OCI-LY7 (cell line): ENCODE measurements around the gene BSX. TPM values are rescaled to one million over a fixed set of nuclear protein-coding genes. Genes with fewer than 3 reads are reported as not detected.

Source experiments
- BruUV-seq: library from RNA; stranded (reverse); fragments of 400-500 nt; replicated peaks from 2 replicates; lab custom pipeline; 2021; lab: Mats Ljungman, UMichigan
- CTCF ChIA-PET: fragments of 300-600 bp; sonication (Branson Sonifier 250); formaldehyde crosslinking; loops from one replicate; lab custom pipeline; 2022; ENCODE audit warnings: antibody characterized with exemption; ENCODE audit not compliant: unreplicated experiment; lab: Charles Lee
- POLR2A ChIA-PET: fragments of 300-600 bp; sonication (Branson Sonifier 250); formaldehyde crosslinking; loops from one replicate; lab custom pipeline; 2022; ENCODE audit warnings: antibody characterized with exemption; lab: Charles Lee
- DNase-seq: peaks from one replicate; pipeline ENCODE4 v3.0.0-alpha.2; 2015; ENCODE audit warnings: low spot score
- H2AFZ ChIP-seq: fragments of 200-600 bp; sonication (generic), shearing (Covaris generic); 2 replicates; pipeline ENCODE4 v1.6.1; 2014; ENCODE audit warnings: mild to moderate bottlenecking, antibody characterized with exemption, low read length, moderate library complexity
- H3K27ac ChIP-seq: fragments of 200-600 bp; sonication (generic); 2 replicates; pipeline ENCODE4 v1.5.1; 2014; ENCODE audit warnings: mixed run types, low read depth, mild to moderate bottlenecking, moderate library complexity, low read length, inconsistent platforms; ENCODE audit not compliant: poor library complexity, severe bottlenecking
- H3K36me3 ChIP-seq: fragments of 200-600 bp; sonication (generic); 2 replicates; pipeline ENCODE4 v1.6.1; 2014; ENCODE audit warnings: mild to moderate bottlenecking, antibody characterized with exemption, low read length, moderate library complexity, mixed read lengths; ENCODE audit not compliant: insufficient read depth
- H3K4me1 ChIP-seq: fragments of 200-600 bp; sonication (generic); 2 replicates; pipeline ENCODE4 v1.5.1; 2014; ENCODE audit warnings: mild to moderate bottlenecking, low read length; ENCODE audit not compliant: insufficient read depth, poor library complexity, severe bottlenecking
- H3K4me2 ChIP-seq: fragments of 200-600 bp; sonication (generic); 2 replicates; pipeline ENCODE4 v1.6.1; 2014; ENCODE audit warnings: mild to moderate bottlenecking, low read length
- H3K4me3 ChIP-seq: fragments of 200-600 bp; sonication (generic); 2 replicates; pipeline ENCODE4 v1.5.1; 2014; ENCODE audit warnings: mild to moderate bottlenecking, low read depth, low read length; ENCODE audit not compliant: poor library complexity, severe bottlenecking
- H3K79me2 ChIP-seq: fragments of 200-600 bp; sonication (generic); 2 replicates; pipeline ENCODE4 v1.6.1; 2016; ENCODE audit warnings: low read depth, mild to moderate bottlenecking, low read length, moderate library complexity, mixed read lengths; ENCODE audit not compliant: insufficient read depth
- H3K9me2 ChIP-seq: fragments of 200-600 bp; sonication (generic); 2 replicates; pipeline ENCODE4 v1.6.1; 2016; ENCODE audit warnings: mild to moderate bottlenecking, low read length, mixed read lengths; ENCODE audit not compliant: insufficient read depth
- H3K9me3 ChIP-seq: fragments of 200-600 bp; sonication (generic); 2 replicates; pipeline ENCODE4 v1.6.1; 2014; ENCODE audit warnings: mild to moderate bottlenecking, mixed run types, low read length, mixed read lengths
- H4K20me1 ChIP-seq: fragments of 200-600 bp; sonication (generic); 2 replicates; pipeline ENCODE4 v1.6.1; 2014; ENCODE audit warnings: mild to moderate bottlenecking, antibody characterized with exemption, low read length, moderate library complexity, mixed read lengths; ENCODE audit not compliant: insufficient read depth
- EZH2phosphoT487 ChIP-seq: fragments of 200-600 bp; sonication (generic); IDR thresholded peaks from 2 replicates; pipeline ENCODE4 v1.6.1; 2018; ENCODE audit warnings: low read depth, borderline replicate concordance, mild to moderate bottlenecking, mixed run types, antibody characterized with exemption, low read length, moderate library complexity, mixed read lengths
- intact Hi-C: fragments of 100-400 bp; cut with micrococcal nuclease; formaldehyde crosslinking; loops from one replicate; pipeline ENCODE4 v1.10.0; 2022; ENCODE audit not compliant: unreplicated experiment
- total RNA-seq, 2 experiments: library from RNA; depleted of rRNA in 1 of 2; stranded (reverse); fragments of >200 nt in 1 of 2; shearing (Covaris generic) in 1 of 2; gene quantifications; 2 replicates each; pipeline ENCODE4 v1.2.3, GENCODE V29; 2014 to 2022
- TF ChIP-seq, protein P1 (sequence below): fragments of 200-600 bp; sonication (generic); conservative IDR thresholded peaks from 2 replicates; pipeline ENCODE4 v1.5.1; 2014; ENCODE audit warnings: mild to moderate bottlenecking, antibody characterized with exemption, low read length, moderate library complexity, mixed read lengths

BSX gene
- total RNA-seq, 2 experiments from 2014 or later: not detected

DNA sequence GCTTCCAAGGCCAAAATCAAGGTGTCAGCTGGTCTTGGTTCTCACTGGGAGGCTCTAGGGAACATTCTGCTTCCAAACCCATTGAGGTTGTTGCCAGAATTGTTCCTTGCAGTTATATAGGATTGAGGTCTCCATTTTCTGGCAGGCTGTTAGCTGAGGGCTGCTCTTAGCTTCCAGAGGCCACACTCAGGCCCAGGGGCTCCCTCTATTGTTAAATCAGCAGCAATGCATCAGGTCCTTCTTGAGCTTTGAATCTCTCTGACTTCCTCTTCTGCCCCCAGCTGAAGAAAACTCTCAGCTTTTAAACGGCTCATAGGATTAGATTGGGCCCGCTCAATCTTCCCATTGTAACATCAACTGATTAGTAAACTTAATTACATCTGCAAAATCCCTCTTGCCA, 39.3 kb upstream of the BSX start:
- ChIA-PET CTCF (interaction anchor here (0.6 to 1.0 kb wide), 2 partner anchors 158 to 159 kb away, joined by 3 read pairs; no protein-coding TSS in a partner anchor), POLR2A (no interaction called here)
- TF ChIP-seq, protein P1, sequence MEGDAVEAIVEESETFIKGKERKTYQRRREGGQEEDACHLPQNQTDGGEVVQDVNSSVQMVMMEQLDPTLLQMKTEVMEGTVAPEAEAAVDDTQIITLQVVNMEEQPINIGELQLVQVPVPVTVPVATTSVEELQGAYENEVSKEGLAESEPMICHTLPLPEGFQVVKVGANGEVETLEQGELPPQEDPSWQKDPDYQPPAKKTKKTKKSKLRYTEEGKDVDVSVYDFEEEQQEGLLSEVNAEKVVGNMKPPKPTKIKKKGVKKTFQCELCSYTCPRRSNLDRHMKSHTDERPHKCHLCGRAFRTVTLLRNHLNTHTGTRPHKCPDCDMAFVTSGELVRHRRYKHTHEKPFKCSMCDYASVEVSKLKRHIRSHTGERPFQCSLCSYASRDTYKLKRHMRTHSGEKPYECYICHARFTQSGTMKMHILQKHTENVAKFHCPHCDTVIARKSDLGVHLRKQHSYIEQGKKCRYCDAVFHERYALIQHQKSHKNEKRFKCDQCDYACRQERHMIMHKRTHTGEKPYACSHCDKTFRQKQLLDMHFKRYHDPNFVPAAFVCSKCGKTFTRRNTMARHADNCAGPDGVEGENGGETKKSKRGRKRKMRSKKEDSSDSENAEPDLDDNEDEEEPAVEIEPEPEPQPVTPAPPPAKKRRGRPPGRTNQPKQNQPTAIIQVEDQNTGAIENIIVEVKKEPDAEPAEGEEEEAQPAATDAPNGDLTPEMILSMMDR: peak; percentile 79
- TF ChIP-seq EZH2phosphoT487: no peak

DNA sequence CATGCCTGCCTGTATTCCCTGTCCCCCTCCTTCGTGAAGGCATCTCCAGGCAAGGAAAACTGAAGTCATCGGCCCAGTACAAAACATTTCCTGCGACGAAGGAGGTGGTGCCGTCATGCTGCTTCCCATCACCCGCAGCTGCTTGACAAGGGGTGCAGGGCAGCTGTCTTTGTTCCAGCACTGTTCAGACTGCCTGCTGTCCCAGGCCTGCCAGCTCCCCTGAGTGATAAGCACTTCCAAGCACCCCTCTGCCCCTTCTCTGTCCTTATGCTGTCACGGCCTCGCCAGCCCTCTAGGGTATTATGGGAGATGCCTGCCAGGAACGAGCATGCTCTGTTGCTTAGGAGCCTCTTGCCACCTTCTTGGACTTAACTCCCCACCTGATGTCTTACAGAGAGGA, 37.1 kb upstream of the BSX start:
- intact Hi-C loops: no loop called here
- BruUV-seq: no TSS peak
- Histone ChIP-seq H3K4me2 (no peak overlapping the region), H3K9me2 (no peaks in the 10 kb centered on the region), H3K27ac (no peak overlapping the region), H3K4me3 (no peak overlapping the region), H3K9me3 (no peaks in the 10 kb centered on the region), H4K20me1 (no peaks in the 10 kb centered on the region), H2AFZ (no peak overlapping the region), H3K36me3 (no peaks in the 10 kb centered on the region), H3K79me2 (no peaks in the 10 kb centered on the region), H3K4me1 (no peaks in the 10 kb centered on the region)
- DNase-seq: no peak
- POLR2A ChIA-PET: no interaction called here
- CTCF ChIA-PET: no interaction called here
- TF ChIP-seq, protein P1: no peak
- TF ChIP-seq EZH2phosphoT487: no peak

More for the DNA sequence above, 39.3 kb upstream of the BSX start:
- Histone ChIP-seq H4K20me1 (no peaks in the 10 kb centered on the region), H2AFZ (no peak overlapping the region), H3K4me2 (no peak overlapping the region), H3K9me2 (no peaks in the 10 kb centered on the region), H3K36me3 (no peaks in the 10 kb centered on the region), H3K4me1 (no peaks in the 10 kb centered on the region), H3K9me3 (no peaks in the 10 kb centered on the region), H3K4me3 (no peak overlapping the region), H3K27ac (no peak overlapping the region), H3K79me2 (no peaks in the 10 kb centered on the region)
- DNase-seq: peak; percentile 62
- BruUV-seq: no TSS peak
- intact Hi-C loops: loop anchor here (5.0 to 10.0 kb wide), 3 partner anchors 109 to 436 kb away; no protein-coding TSS in a partner anchor

DNA sequence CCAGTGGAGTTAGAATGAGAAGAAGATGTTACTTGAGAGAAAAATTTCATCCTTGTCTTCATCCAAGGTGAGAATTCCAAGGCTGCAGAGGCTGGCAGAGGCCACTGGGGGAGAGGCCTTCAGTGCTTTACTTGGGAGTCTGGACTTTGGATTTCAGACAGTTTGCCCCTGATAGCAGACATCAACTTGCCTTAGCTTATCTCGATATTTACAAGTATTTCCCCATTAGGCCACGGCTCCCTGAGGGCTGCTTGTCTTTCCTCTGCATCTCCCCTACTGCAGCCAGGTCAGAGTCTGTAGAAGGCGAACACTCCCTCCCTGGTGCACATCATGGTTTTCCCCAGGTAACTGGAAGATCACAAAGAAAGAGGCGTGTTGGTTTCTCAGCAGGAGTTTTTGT, 29.9 kb upstream of the BSX start:
- no peaks in the 10 kb centered on the region for H3K36me3 ChIP-seq
- intact Hi-C loops: no loop called here
- POLR2A ChIA-PET: interaction anchor here (0.6 kb wide), 1 partner anchor 316 kb away, joined by 3 read pairs; no protein-coding TSS in a partner anchor
- no peaks in the 10 kb centered on the region for H3K79me2 ChIP-seq
- no peak overlapping the region for H3K27ac ChIP-seq
- H3K4me1 ChIP-seq: no peaks in the 10 kb centered on the region
- DNase-seq: no peak
- H2AFZ ChIP-seq: no peak overlapping the region
- H3K4me2 ChIP-seq: no peak overlapping the region
- H4K20me1 ChIP-seq: no peaks in the 10 kb centered on the region
- no peaks in the 10 kb centered on the region for H3K9me2 ChIP-seq
- TF ChIP-seq, protein P1: no peak
- no peak for TF ChIP-seq EZH2phosphoT487
- CTCF ChIA-PET: no interaction called here
- H3K4me3 ChIP-seq: no peak overlapping the region
- no peaks in the 10 kb centered on the region for H3K9me3 ChIP-seq
- no TSS peak for BruUV-seq
